Suprapubic skin (tissue), 4 donors: ENCODE data around the gene DIPK1B. TPM values are rescaled to one million over a fixed set of nuclear protein-coding genes. Genes with fewer than 3 reads are reported as not detected.
"Not testable (repeated sequence)": the region's sequence is repeated elsewhere in the genome, so short reads cannot be mapped to it uniquely, and the experiment has no call there.

Experiments used
- DNase-seq, 2 donors: peaks; one replicate each; pipeline ENCODE4 v3.0.0-alpha.2; 2019; ENCODE audit warnings: low spot score in 2 of 2
- H3K27ac ChIP-seq: fragments of 200-600 bp; sonication (generic); one replicate; pipeline ENCODE4 v1.5.1; 2019
- H3K27me3 ChIP-seq: fragments of 200-600 bp; sonication (generic); one replicate; pipeline ENCODE4 v1.5.1; 2019
- H3K36me3 ChIP-seq: fragments of 200-600 bp; sonication (generic); one replicate; pipeline ENCODE4 v1.5.1; 2019
- H3K4me1 ChIP-seq: fragments of 200-600 bp; sonication (generic); one replicate; pipeline ENCODE4 v1.5.1; 2019
- H3K4me3 ChIP-seq: fragments of 200-600 bp; sonication (generic); one replicate; pipeline ENCODE4 v1.5.1; 2019; ENCODE audit warnings: mild to moderate bottlenecking
- H3K9me3 ChIP-seq: fragments of 200-600 bp; sonication (generic); one replicate; pipeline ENCODE4 v1.5.1; 2019
- EP300 ChIP-seq: sonication (generic); formaldehyde crosslinking; IDR thresholded peaks from one replicate; pipeline ENCODE4 v1.6.1; 2017; ENCODE audit warnings: antibody characterized with exemption
- POLR2A ChIP-seq, 2 donors: fragments of 450-650 bp; IDR thresholded peaks; one replicate each; pipeline ENCODE4 v1.6.1; 2017; ENCODE audit warnings: antibody characterized with exemption in 2 of 2, mild to moderate bottlenecking in 2 of 2, moderate library complexity in 2 of 2
- POLR2AphosphoS5 ChIP-seq, 3 donors: sonication (generic); formaldehyde crosslinking; IDR thresholded peaks; one replicate each; pipeline ENCODE4 v1.6.1; 2017; ENCODE audit warnings: antibody characterized with exemption in 3 of 3
- WGBS: methylation state at CpG from one replicate; pipeline ENCODE4 v1.1.5; 2018; 5-methylcytosine and 5-hydroxymethylcytosine counted together
- total RNA-seq, 4 donors: library from RNA; depleted of rRNA; stranded (reverse); fragments of >200 nt; gene quantifications; one replicate each; pipeline ENCODE4 v1.1.0, GENCODE V29; 2016
- TF ChIP-seq, protein P1 (sequence below), 2 donors: fragments of 200-600 bp in 1 of 2; fragments of 450-650 bp in 1 of 2; sonication (generic) in 1 of 2; IDR thresholded peaks; one replicate each; pipeline ENCODE4 v1.5.1; 2016 to 2019; ENCODE audit warnings: antibody characterized with exemption in 2 of 2, mild to moderate bottlenecking in 1 of 2, moderate library complexity in 1 of 2

Gene DIPK1B
- total RNA-seq, 4 donors from 2014 or later: 3.8 to 13.1 (median 6.3) TPM

DNA sequence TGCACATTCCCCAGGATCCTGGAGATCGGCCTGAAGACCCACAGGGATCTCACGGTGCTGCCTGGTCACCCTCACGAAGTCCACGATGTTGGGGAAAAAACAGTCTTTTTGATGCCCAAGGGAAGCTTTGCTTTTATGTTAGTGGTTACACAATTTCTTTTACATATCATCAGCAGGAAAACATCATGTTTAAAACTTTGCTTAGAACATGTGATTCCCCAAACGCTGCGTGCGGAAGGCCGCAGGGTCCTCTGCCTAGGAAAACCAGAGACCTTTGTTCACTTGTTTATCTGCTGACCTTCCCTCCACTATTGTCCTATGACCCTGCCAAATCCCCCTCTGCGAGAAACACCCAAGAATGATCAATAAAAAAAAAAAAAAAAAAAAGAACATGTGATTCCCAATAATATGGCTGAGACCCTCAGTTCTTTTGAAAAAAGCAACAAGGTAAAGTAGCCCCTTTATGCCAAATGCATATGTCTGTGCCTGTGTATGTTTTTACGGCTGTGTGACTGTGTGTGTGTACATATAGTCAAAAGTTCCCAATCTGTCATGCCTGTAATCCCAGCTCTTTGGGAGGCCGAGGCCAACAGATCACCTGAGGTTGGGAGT lies 13.6 kb upstream of the DIPK1B start:
- no peaks in the 10 kb centered on the region for H3K36me3 ChIP-seq
- no peaks in the 10 kb centered on the region for H3K9me3 ChIP-seq
- H3K4me3 ChIP-seq: no peak overlapping the region
- peaks cover 25% of the 10 kb centered on the region for H3K4me1 ChIP-seq
- DNase-seq: no peak
- H3K27me3 ChIP-seq: peaks cover 27% of the 10 kb centered on the region
- TF ChIP-seq POLR2AphosphoS5 (IDR thresholded peaks at IDR 0.05): no peak
- no peak overlapping the region for H3K27ac ChIP-seq
- WGBS: 87% methylated on average over 11 of the region's 11 CpGs

DNA sequence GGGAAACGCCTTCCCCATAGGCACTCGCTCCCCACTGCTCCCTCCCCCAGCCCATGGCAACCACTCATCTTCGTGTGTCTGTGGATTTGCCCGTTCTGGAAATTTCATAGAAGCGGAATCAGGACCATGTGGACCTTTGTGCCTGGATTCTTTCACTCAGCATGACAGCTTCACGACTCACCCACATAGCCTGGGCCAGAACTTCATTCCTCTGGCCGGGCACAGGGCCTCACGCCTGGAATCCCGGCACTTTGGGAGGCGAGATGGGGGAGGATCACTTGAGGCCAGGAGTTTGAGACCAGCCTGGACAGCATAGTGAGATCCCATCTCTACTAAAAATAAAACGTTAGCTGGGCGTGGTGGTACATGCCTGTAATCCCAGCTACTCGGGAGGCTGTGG lies 12.1 kb upstream of the DIPK1B start:
- Histone ChIP-seq H3K4me1 (peaks cover 9% of the 10 kb centered on the region), H3K36me3 (no peaks in the 10 kb centered on the region), H3K27ac (no peak overlapping the region), H3K9me3 (no peaks in the 10 kb centered on the region), H3K27me3 (peaks cover 27% of the 10 kb centered on the region), H3K4me3 (no peak overlapping the region)
- WGBS: 57% methylated on average over 13 of the region's 13 CpGs
- DNase-seq: no peak
- TF ChIP-seq, protein P1, sequence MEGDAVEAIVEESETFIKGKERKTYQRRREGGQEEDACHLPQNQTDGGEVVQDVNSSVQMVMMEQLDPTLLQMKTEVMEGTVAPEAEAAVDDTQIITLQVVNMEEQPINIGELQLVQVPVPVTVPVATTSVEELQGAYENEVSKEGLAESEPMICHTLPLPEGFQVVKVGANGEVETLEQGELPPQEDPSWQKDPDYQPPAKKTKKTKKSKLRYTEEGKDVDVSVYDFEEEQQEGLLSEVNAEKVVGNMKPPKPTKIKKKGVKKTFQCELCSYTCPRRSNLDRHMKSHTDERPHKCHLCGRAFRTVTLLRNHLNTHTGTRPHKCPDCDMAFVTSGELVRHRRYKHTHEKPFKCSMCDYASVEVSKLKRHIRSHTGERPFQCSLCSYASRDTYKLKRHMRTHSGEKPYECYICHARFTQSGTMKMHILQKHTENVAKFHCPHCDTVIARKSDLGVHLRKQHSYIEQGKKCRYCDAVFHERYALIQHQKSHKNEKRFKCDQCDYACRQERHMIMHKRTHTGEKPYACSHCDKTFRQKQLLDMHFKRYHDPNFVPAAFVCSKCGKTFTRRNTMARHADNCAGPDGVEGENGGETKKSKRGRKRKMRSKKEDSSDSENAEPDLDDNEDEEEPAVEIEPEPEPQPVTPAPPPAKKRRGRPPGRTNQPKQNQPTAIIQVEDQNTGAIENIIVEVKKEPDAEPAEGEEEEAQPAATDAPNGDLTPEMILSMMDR (IDR thresholded peaks at IDR 0.05): no peak
- no peak for TF ChIP-seq POLR2AphosphoS5 (IDR thresholded peaks at IDR 0.05)
- no peak for TF ChIP-seq EP300
- TF ChIP-seq POLR2A (IDR thresholded peaks at IDR 0.05): no peak

- H3K27ac ChIP-seq: no peak overlapping the region
- TF ChIP-seq, protein P1 (IDR thresholded peaks at IDR 0.05): no peak
- peaks cover 5% of the 10 kb centered on the region for H3K4me1 ChIP-seq
- 43% methylated on average over 27 of the region's 38 CpGs for WGBS
- peaks cover 26% of the 10 kb centered on the region for H3K27me3 ChIP-seq
- no peak for DNase-seq
- H3K36me3 ChIP-seq: no peaks in the 10 kb centered on the region
- H3K9me3 ChIP-seq: no peaks in the 10 kb centered on the region
- H3K4me3 ChIP-seq: no peak overlapping the region
Observed at GRCh38 chr9:136700959-136701667, 11.3 kb upstream of the DIPK1B start.

- Histone ChIP-seq H3K27me3 (peaks cover 25% of the 10 kb centered on the region), H3K4me3 (no peak overlapping the region)
- 71% methylated on average over 7 of the region's 10 CpGs for WGBS
Observed at GRCh38 chr9:136701668-136702053, 10.7 kb upstream of the DIPK1B start.

GRCh38 chr9:136703276-136703860 lies 9.0 kb upstream of the DIPK1B start:
- Histone ChIP-seq H3K27me3 (peaks cover 18% of the 10 kb centered on the region), H3K36me3 (no peaks in the 10 kb centered on the region), H3K4me1 (no peaks in the 10 kb centered on the region), H3K4me3 (no peak overlapping the region), H3K27ac (no peak overlapping the region), H3K9me3 (no peaks in the 10 kb centered on the region)
- WGBS: 80% methylated on average over 12 of the region's 12 CpGs
- no peak for DNase-seq
- TF ChIP-seq POLR2AphosphoS5 (IDR thresholded peaks at IDR 0.05): no peak
- no peak for TF ChIP-seq POLR2A (IDR thresholded peaks at IDR 0.05)
- TF ChIP-seq EP300: no peak
- TF ChIP-seq, protein P1 (IDR thresholded peaks at IDR 0.05): no peak

More at GRCh38 chr9:136701668-136702053, 10.7 kb upstream of the DIPK1B start:
- H3K27ac ChIP-seq: no peak overlapping the region
- DNase-seq: no peak
- H3K36me3 ChIP-seq: no peaks in the 10 kb centered on the region
- H3K4me1 ChIP-seq: peaks cover 5% of the 10 kb centered on the region
- H3K9me3 ChIP-seq: no peaks in the 10 kb centered on the region
- TF ChIP-seq POLR2AphosphoS5 (IDR thresholded peaks at IDR 0.05): no peak
- no peak for TF ChIP-seq EP300
- TF ChIP-seq, protein P1 (IDR thresholded peaks at IDR 0.05): no peak
- TF ChIP-seq POLR2A (IDR thresholded peaks at IDR 0.05): no peak

GRCh38 chr9:136704741-136705140 lies 7.6 kb upstream of the DIPK1B start:
- not testable (repeated sequence) for H3K4me3 ChIP-seq, H3K4me1 ChIP-seq, H3K36me3 ChIP-seq, H3K27ac ChIP-seq, H3K9me3 ChIP-seq, DNase-seq
- peaks cover 14% of the 10 kb centered on the region for H3K27me3 ChIP-seq
- 73% methylated on average over 8 of the region's 8 CpGs for WGBS
